SK-N-SH (cell line): ENCODE data around the gene EDRF1. TPM values are rescaled to one million over a fixed set of nuclear protein-coding genes. Genes with fewer than 3 reads are reported as not detected.

Experiments used
- CTCF ChIA-PET: fragments of 300-600, 350-600 bp; formaldehyde crosslinking; extraction: SDS; loops from one replicate; lab custom pipeline; 2021; lab: Yijun Ruan, JAX
- POLR2A ChIA-PET: fragments of 350-600 bp; sonication (Branson Sonifier 250); formaldehyde crosslinking; extraction: SDS; loops from one replicate; lab custom pipeline; 2020; ENCODE audit warnings: antibody characterized with exemption, inconsistent platforms; lab: Yijun Ruan, JAX
- DNase-seq: peaks from one replicate; pipeline ENCODE4 v3.0.0; 2012
- H2AFZ ChIP-seq: fragments of 200-600 bp; sonication (generic); 2 replicates; pipeline ENCODE4 v1.8.1; 2016; ENCODE audit warnings: antibody characterized with exemption, mild to moderate bottlenecking, low read depth
- H3F3A ChIP-seq: fragments of 200-600 bp; sonication (generic); replicated peaks from 2 replicates; pipeline ENCODE3; 2016; ENCODE audit warnings: antibody characterized with exemption, mild to moderate bottlenecking; ENCODE audit not compliant: insufficient read depth
- H3K27ac ChIP-seq, 2 experiments: fragments of 200-500 bp in 1 of 2; fragments of 200-600 bp in 1 of 2; sonication (Bioruptor generic) in 1 of 2; sonication (generic), shearing (Covaris generic) in 1 of 2; 2 replicates each; pipeline versions ENCODE4 v1.5.1 to v1.6.1; 2014 to 2016; ENCODE audit warnings: low read depth in 2 of 2, inconsistent platforms in 1 of 2, low read length in 1 of 2, mild to moderate bottlenecking in 1 of 2, mixed read lengths in 1 of 2
- H3K27me3 ChIP-seq: fragments of 200-600 bp; sonication (generic), shearing (Covaris generic); 2 replicates; pipeline ENCODE4 v1.6.1; 2016; ENCODE audit warnings: mixed run types; ENCODE audit not compliant: insufficient read depth
- H3K36me3 ChIP-seq, 2 experiments: fragments of 200-500 bp in 1 of 2; fragments of 200-600 bp in 1 of 2; sonication (Bioruptor generic) in 1 of 2; sonication (generic) in 1 of 2; replicated peaks in 1 of 2; 2 replicates each; pipeline versions ENCODE3 to v1.5.1; 2014 to 2016; ENCODE audit warnings: low read length in 1 of 2, mild to moderate bottlenecking in 1 of 2; ENCODE audit not compliant: insufficient read depth in 2 of 2, control insufficient read depth in 1 of 2
- H3K4me1 ChIP-seq, 2 experiments: fragments of 200-500 bp in 1 of 2; fragments of 200-600 bp in 1 of 2; sonication (Bioruptor generic) in 1 of 2; sonication (generic), shearing (Covaris generic) in 1 of 2; 2 replicates each; pipeline versions ENCODE4 v1.5.1 to v1.6.1; 2014 to 2016; ENCODE audit warnings: low read depth in 1 of 2, low read length in 1 of 2, mixed run types in 1 of 2; ENCODE audit not compliant: insufficient read depth in 2 of 2, control insufficient read depth in 1 of 2
- H3K4me2 ChIP-seq: fragments of 200-600 bp; sonication (generic), shearing (Covaris generic); 2 replicates; pipeline ENCODE4 v1.6.1; 2017; ENCODE audit warnings: mixed run types
- H3K4me3 ChIP-seq, 2 experiments: fragments of 200-500 bp in 1 of 2; fragments of 200-600 bp in 1 of 2; sonication (Bioruptor generic) in 1 of 2; sonication (generic), shearing (Covaris generic) in 1 of 2; 2 replicates each; pipeline versions ENCODE4 v1.5.1 to v1.8.1; 2014 to 2016; ENCODE audit warnings: low read depth in 2 of 2, inconsistent platforms in 1 of 2, low read length in 1 of 2, mild to moderate bottlenecking in 1 of 2, mixed read lengths in 1 of 2, moderate library complexity in 1 of 2
- H3K79me2 ChIP-seq: fragments of 200-600 bp; sonication (generic); 2 replicates; pipeline ENCODE4 v1.8.1; 2017; ENCODE audit warnings: mild to moderate bottlenecking; ENCODE audit not compliant: insufficient read depth
- H3K9ac ChIP-seq: fragments of 200-600 bp; sonication (generic); 2 replicates; pipeline ENCODE4 v1.6.1; 2017; ENCODE audit warnings: mixed run types
- H3K9me2 ChIP-seq: fragments of 200-600 bp; sonication (generic); 2 replicates; pipeline ENCODE4 v1.6.1; 2017; ENCODE audit warnings: mixed run types
- H3K9me3 ChIP-seq: fragments of 200-600 bp; sonication (generic); 2 replicates; pipeline ENCODE4 v1.6.1; 2017; ENCODE audit warnings: mixed run types, mild to moderate bottlenecking, moderate library complexity
- H4K20me1 ChIP-seq: fragments of 200-600 bp; sonication (generic); 2 replicates; pipeline ENCODE4 v1.6.1; 2017; ENCODE audit warnings: mild to moderate bottlenecking, mixed run types; ENCODE audit not compliant: insufficient read depth
- EP300 ChIP-seq, 2 experiments: IDR thresholded peaks; 2 replicates each; pipeline versions ENCODE4 v1.4.0 to v1.6.1; 2012; ENCODE audit warnings: borderline replicate concordance in 1 of 2, low read depth in 1 of 2, low read length in 1 of 2
- EZH2phosphoT487 ChIP-seq: fragments of 200-600 bp; sonication (generic); IDR thresholded peaks from 2 replicates; pipeline ENCODE4 v1.6.1; 2017; ENCODE audit warnings: low read depth, mixed run types, mild to moderate bottlenecking, antibody characterized with exemption, moderate library complexity, borderline replicate concordance
- FOXJ3 ChIP-seq: sonication (generic); formaldehyde crosslinking; IDR thresholded peaks from 2 replicates; pipeline ENCODE4 v1.5.1; 2020; ENCODE audit warnings: mild to moderate bottlenecking, missing genetic modification reagents
- FOXM1 ChIP-seq: IDR thresholded peaks from 2 replicates; pipeline ENCODE4 v1.4.0; 2012; ENCODE audit warnings: low read depth, mild to moderate bottlenecking
- GATA2 ChIP-seq: sonication (generic); formaldehyde crosslinking; IDR thresholded peaks from 2 replicates; pipeline ENCODE4 v1.5.0; 2020; ENCODE audit warnings: mild to moderate bottlenecking, missing genetic modification reagents
- MXI1 ChIP-seq: IDR thresholded peaks from 2 replicates; pipeline ENCODE4 v1.6.1; 2012; ENCODE audit warnings: mild to moderate bottlenecking, low read depth, low read length, improper control_type of control experiment
- NRF1 ChIP-seq: IDR thresholded peaks from 2 replicates; pipeline ENCODE4 v1.6.1; 2012; ENCODE audit warnings: low read depth, mild to moderate bottlenecking, low read length
- SIN3A ChIP-seq: IDR thresholded peaks from 2 replicates; pipeline ENCODE4 v1.6.1; 2012; ENCODE audit warnings: low read depth, mild to moderate bottlenecking, low read length, moderate library complexity, borderline replicate concordance
- TCF12 ChIP-seq: IDR thresholded peaks from 2 replicates; pipeline ENCODE4 v1.4.0; 2012
- WGBS: methylation state at CpG from one replicate; pipeline ENCODE4 v1.1.6; 2017; ENCODE audit warnings: low lambda C conversion rate; 5-methylcytosine and 5-hydroxymethylcytosine counted together
- polyA plus RNA-seq, 3 experiments: library from polyadenylated mRNA; depleted of rRNA; stranded (reverse); fragments of >200 nt; gene quantifications; 2 replicates each; pipeline ENCODE4 v1.2.3, GENCODE V29; 2012
- TF ChIP-seq, protein P1 (sequence below): IDR thresholded peaks from 2 replicates; pipeline ENCODE4 v1.4.0; 2012; ENCODE audit warnings: low read depth
- TF ChIP-seq, protein P2 (sequence below): IDR thresholded peaks from 2 replicates; pipeline ENCODE4 v1.4.0; 2012; ENCODE audit warnings: low read depth, borderline replicate concordance
- TF ChIP-seq, protein P3 (sequence below): fragments of 150-350 bp; IDR thresholded peaks from 2 replicates; pipeline ENCODE4 v1.6.1; 2016; ENCODE audit warnings: mild to moderate bottlenecking, low read depth, low read length
- TF ChIP-seq, protein P4 (sequence below): fragments of 150-350 bp; IDR thresholded peaks from 2 replicates; pipeline ENCODE4 v1.6.1; 2017; ENCODE audit warnings: antibody characterized with exemption, low read length, low read depth, borderline replicate concordance
- TF ChIP-seq, protein P5 (sequence below): IDR thresholded peaks from 2 replicates; pipeline ENCODE4 v1.4.0; 2012; ENCODE audit warnings: low read depth, borderline replicate concordance
- TF ChIP-seq, protein P6 (sequence below): IDR thresholded peaks from 2 replicates; pipeline ENCODE4 v1.6.1; 2012; ENCODE audit warnings: mild to moderate bottlenecking, low read depth, low read length, moderate library complexity

EDRF1 gene
- polyA plus RNA-seq, 1 of the 3 experiments (the other 2 are of a cell fraction) = 19.2 TPM

DNA sequence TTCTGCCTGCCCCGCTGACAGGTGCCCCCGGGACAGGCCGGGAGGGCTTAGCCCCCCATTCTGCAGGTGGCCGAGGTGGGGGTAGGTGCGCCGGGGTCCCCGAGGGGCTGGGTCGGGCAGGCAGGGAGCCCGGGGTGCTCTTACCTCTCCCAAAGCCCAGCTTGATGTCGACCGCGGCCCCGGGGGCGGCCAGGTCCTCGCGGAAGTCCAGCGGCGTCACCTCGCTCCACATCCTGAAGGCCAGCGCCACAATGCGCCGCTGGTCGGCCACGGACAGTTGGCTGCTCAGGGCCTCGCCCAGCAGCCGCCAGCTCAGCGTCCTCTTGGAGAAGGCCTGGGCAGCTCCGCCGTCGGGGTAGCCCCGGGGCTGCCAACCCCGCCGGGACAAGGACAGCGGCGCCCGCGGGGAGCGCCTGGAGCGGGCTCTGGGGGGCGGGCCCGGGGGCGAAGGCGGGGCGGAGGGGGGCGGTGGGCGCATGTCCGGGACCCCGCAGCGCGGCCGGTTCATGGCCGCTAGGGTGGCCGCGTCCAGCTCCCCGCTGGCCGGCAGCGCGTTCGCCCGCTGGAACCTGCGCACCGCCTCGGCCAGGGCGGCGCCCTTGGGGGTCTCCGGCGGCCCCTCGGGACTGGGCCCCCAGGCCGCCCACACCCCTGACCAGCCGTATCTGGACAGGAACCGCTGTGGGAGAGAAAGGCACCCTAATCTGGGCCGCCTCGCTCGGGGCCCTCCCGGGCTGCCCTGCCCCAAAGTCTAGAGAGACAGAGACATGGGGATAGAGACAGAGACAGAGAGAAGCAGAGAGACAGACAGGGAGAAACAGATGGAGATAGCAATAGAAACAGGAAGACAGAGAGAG lies 54.4 kb downstream of the EDRF1 start:
- H3K9me2 ChIP-seq = no peaks in the 10 kb centered on the region
- no peak overlapping the region for H2AFZ ChIP-seq
- H3K9me3 ChIP-seq = no peaks in the 10 kb centered on the region
- no peaks in the 10 kb centered on the region for H3K4me1 ChIP-seq
- DNase-seq = no peak
- no peaks in the 10 kb centered on the region for H3K79me2 ChIP-seq
- CTCF ChIA-PET = no interaction called here
- no peaks in the 10 kb centered on the region for H3F3A ChIP-seq
- POLR2A ChIA-PET = no interaction called here
- no peaks in the 10 kb centered on the region for H4K20me1 ChIP-seq
- H3K27ac ChIP-seq = no peak overlapping the region
- no peak overlapping the region for H3K4me2 ChIP-seq
- TF ChIP-seq GATA2 (CRISPR knock-in tag) = no peak
- TF ChIP-seq, protein P1, sequence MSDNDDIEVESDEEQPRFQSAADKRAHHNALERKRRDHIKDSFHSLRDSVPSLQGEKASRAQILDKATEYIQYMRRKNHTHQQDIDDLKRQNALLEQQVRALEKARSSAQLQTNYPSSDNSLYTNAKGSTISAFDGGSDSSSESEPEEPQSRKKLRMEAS = no peak
- no peak for TF ChIP-seq EZH2phosphoT487
- TF ChIP-seq, protein P2, sequence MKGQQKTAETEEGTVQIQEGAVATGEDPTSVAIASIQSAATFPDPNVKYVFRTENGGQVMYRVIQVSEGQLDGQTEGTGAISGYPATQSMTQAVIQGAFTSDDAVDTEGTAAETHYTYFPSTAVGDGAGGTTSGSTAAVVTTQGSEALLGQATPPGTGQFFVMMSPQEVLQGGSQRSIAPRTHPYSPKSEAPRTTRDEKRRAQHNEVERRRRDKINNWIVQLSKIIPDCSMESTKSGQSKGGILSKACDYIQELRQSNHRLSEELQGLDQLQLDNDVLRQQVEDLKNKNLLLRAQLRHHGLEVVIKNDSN = no peak
- TF ChIP-seq FOXJ3 (CRISPR knock-in tag) = no peak
- TF ChIP-seq FOXM1 = no peak
- TF ChIP-seq MXI1 = no peak
- TF ChIP-seq SIN3A = no peak
- TF ChIP-seq, protein P3, sequence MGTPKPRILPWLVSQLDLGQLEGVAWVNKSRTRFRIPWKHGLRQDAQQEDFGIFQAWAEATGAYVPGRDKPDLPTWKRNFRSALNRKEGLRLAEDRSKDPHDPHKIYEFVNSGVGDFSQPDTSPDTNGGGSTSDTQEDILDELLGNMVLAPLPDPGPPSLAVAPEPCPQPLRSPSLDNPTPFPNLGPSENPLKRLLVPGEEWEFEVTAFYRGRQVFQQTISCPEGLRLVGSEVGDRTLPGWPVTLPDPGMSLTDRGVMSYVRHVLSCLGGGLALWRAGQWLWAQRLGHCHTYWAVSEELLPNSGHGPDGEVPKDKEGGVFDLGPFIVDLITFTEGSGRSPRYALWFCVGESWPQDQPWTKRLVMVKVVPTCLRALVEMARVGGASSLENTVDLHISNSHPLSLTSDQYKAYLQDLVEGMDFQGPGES = no peak
- no peak for TF ChIP-seq TCF12
- no peak overlapping the region for H3K9ac ChIP-seq
- peaks cover 2% of the 10 kb centered on the region in 2 experiments for H3K36me3 ChIP-seq
- 79% methylated on average over 29 of the region's 75 CpGs for WGBS
- H3K27me3 ChIP-seq = no peaks in the 10 kb centered on the region
- no peak overlapping the region for H3K4me3 ChIP-seq

DNA sequence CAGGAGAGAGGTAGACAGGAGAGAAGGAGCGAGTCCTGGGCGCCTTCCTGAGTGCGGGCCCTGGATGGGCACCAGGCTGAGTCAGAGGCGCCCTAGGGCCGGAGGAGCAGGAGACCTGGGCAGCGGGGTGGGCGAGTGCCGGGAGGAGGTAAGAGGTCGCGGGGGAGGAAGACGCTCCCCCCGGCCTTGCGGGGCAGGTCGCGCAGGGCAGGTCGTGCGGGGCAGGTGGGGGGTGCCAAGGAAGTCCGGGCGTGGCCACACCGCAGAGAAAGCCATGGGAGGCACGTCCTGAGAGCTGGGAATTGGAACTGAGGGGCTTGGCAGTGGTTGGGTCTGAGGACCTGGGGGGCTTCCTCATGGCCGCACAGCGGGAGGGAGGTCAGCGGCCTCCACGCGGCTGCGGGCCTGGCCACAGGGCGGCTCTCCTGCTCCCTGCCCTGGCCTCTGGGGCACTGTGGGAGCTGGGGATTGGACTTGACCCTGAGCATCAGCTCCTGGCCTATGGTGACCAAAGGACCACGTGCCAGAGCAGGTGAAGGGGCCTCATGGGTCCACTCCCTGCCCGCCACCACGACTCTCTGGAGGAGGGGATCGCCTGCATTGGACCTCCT lies 55.2 kb downstream of the EDRF1 start:
- Histone ChIP-seq H3K9me2 (no peaks in the 10 kb centered on the region), H3K4me3 (no peak overlapping the region), H3K79me2 (no peaks in the 10 kb centered on the region), H3K4me2 (no peak overlapping the region), H3K9me3 (no peaks in the 10 kb centered on the region), H4K20me1 (no peaks in the 10 kb centered on the region), H3K36me3 (no peaks in the 10 kb centered on the region), H3K9ac (no peak overlapping the region), H2AFZ (no peak overlapping the region), H3K27ac (no peak overlapping the region), H3F3A (no peaks in the 10 kb centered on the region), H3K4me1 (no peaks in the 10 kb centered on the region), H3K27me3 (no peaks in the 10 kb centered on the region)
- no peak for DNase-seq
- ChIA-PET CTCF (no interaction called here), POLR2A (no interaction called here)
- WGBS = 85% methylated on average over 24 of the region's 32 CpGs
- TF ChIP-seq, protein P4, sequence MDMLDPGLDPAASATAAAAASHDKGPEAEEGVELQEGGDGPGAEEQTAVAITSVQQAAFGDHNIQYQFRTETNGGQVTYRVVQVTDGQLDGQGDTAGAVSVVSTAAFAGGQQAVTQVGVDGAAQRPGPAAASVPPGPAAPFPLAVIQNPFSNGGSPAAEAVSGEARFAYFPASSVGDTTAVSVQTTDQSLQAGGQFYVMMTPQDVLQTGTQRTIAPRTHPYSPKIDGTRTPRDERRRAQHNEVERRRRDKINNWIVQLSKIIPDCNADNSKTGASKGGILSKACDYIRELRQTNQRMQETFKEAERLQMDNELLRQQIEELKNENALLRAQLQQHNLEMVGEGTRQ = no peak
- TF ChIP-seq, protein P5, sequence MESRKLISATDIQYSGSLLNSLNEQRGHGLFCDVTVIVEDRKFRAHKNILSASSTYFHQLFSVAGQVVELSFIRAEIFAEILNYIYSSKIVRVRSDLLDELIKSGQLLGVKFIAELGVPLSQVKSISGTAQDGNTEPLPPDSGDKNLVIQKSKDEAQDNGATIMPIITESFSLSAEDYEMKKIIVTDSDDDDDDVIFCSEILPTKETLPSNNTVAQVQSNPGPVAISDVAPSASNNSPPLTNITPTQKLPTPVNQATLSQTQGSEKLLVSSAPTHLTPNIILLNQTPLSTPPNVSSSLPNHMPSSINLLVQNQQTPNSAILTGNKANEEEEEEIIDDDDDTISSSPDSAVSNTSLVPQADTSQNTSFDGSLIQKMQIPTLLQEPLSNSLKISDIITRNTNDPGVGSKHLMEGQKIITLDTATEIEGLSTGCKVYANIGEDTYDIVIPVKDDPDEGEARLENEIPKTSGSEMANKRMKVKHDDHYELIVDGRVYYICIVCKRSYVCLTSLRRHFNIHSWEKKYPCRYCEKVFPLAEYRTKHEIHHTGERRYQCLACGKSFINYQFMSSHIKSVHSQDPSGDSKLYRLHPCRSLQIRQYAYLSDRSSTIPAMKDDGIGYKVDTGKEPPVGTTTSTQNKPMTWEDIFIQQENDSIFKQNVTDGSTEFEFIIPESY = no peak
- TF ChIP-seq, protein P6, sequence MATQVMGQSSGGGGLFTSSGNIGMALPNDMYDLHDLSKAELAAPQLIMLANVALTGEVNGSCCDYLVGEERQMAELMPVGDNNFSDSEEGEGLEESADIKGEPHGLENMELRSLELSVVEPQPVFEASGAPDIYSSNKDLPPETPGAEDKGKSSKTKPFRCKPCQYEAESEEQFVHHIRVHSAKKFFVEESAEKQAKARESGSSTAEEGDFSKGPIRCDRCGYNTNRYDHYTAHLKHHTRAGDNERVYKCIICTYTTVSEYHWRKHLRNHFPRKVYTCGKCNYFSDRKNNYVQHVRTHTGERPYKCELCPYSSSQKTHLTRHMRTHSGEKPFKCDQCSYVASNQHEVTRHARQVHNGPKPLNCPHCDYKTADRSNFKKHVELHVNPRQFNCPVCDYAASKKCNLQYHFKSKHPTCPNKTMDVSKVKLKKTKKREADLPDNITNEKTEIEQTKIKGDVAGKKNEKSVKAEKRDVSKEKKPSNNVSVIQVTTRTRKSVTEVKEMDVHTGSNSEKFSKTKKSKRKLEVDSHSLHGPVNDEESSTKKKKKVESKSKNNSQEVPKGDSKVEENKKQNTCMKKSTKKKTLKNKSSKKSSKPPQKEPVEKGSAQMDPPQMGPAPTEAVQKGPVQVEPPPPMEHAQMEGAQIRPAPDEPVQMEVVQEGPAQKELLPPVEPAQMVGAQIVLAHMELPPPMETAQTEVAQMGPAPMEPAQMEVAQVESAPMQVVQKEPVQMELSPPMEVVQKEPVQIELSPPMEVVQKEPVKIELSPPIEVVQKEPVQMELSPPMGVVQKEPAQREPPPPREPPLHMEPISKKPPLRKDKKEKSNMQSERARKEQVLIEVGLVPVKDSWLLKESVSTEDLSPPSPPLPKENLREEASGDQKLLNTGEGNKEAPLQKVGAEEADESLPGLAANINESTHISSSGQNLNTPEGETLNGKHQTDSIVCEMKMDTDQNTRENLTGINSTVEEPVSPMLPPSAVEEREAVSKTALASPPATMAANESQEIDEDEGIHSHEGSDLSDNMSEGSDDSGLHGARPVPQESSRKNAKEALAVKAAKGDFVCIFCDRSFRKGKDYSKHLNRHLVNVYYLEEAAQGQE = no peak
- TF ChIP-seq NRF1 = no peak
- TF ChIP-seq EP300 (IDR thresholded peaks at IDR 0.05; ENCODE audit: borderline replicate concordance in 1 of 2, low read depth in 1 of 2, low read length in 1 of 2) = no peak
